GM19372 (cell line): ENCODE data around the gene NMUR1.
A peak's percentile ranks its signal among the peaks of the same experiment; 100 is the strongest.
"Not testable (repeated sequence)": the region's sequence is repeated elsewhere in the genome, so short reads cannot be mapped to it uniquely, and the experiment has no call there.

ENCODE experiments used
- ATAC-seq: cut with Tn5 transposase; IDR thresholded peaks from one replicate; pipeline ENCODE4 v1.9.1; 2021; ENCODE audit warnings: mild to moderate bottlenecking, low read depth, moderate library complexity; ENCODE audit not compliant: unreplicated experiment

The NMUR1 gene, protein sequence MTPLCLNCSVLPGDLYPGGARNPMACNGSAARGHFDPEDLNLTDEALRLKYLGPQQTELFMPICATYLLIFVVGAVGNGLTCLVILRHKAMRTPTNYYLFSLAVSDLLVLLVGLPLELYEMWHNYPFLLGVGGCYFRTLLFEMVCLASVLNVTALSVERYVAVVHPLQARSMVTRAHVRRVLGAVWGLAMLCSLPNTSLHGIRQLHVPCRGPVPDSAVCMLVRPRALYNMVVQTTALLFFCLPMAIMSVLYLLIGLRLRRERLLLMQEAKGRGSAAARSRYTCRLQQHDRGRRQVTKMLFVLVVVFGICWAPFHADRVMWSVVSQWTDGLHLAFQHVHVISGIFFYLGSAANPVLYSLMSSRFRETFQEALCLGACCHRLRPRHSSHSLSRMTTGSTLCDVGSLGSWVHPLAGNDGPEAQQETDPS

GRCh38 chr2:231530099-231531011 lies at the start of gene NMUR1:
Gene NMUR1, minus strand, starts transcription at chr2:231530445. Its CDS starts 84 bp downstream, at chr2:231530361.
- no peak for ATAC-seq

DNA sequence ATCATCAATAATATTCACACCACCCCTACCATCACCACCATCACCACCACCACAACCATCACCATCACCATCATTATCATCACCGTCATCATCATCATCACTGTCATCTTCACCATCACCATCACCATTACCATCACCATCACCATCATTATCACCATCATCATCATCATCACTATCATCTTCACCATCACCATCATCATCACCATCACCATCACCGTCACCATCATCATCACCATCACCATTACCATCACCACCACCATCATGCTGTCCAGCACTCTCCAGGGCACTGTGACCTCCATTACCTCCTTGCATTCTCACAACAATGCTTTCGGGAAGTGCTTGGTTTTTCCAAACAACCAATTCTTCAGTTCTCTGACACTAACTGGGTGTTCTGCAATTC lies 49.3 kb upstream of the NMUR1 start:
- ATAC-seq: no peak

- ATAC-seq: not testable (repeated sequence)
These were observed 48.4 kb upstream of the NMUR1 start for GRCh38 chr2:231578655-231579054.

GRCh38 chr2:231576465-231576864 lies 46.2 kb upstream of the NMUR1 start:
- no peak for ATAC-seq

DNA sequence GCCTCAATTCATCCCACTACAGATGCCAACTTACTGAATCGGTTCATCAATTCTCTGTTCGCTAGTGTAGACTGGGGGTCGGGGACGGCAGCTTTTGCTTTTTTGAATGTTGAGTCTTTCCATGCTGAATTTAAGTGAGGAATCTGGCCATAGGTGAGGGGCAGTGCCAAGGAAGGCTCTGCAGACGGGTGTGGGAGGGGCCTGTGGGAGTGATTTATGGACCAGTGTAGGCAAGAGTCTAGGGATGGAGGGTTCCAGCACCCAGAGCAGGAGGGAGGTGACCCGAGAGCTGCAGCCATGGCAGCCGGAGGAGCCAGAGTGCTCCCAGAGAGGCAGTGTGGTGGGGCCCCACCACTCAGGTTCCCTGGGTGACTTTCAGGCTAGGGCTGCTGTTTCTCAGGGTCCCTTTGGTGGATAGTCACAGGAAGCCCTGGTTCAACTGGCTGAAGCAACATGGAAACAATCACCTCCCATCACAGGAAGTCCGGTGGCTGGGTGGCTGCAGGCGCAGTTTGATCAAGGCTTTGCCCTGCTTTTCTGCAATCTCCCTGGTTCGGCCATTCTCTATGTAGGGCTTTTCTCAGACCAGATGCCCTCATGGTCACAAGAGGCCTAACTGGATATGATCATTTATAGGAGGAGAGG lies 45.5 kb upstream of the NMUR1 start:
- no peak for ATAC-seq

- no peak for ATAC-seq
These were observed 43.6 kb upstream of the NMUR1 start for GRCh38 chr2:231573698-231574421.

- ATAC-seq: no peak
These were observed 42.9 kb upstream of the NMUR1 start for GRCh38 chr2:231573096-231573495.

DNA sequence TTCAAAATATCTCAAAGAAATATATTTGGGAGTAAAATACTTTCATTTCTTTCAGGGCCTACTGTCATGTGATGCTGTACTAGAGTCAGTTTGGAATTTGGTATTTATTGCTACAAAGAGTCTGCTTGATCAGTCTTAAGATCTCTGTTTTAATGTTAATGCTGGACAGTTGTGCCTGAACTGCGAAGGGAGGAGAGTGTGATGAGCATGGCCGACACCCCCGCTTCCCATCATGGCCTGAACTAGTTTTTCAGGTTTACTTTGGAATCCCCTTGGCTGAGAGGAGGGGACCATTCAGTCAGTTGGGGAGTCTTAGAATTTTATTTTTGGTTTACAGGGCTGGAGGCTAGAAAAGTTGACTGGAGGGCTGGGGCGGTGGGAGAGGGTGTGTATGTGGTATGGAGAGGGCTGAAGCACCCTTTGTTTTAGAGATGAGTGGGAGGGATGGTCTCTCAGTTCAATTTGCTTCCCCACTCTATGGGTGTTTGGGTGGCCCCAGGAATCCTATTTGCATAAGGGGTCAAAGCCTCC lies 41.5 kb upstream of the NMUR1 start:
- no peak for ATAC-seq

DNA sequence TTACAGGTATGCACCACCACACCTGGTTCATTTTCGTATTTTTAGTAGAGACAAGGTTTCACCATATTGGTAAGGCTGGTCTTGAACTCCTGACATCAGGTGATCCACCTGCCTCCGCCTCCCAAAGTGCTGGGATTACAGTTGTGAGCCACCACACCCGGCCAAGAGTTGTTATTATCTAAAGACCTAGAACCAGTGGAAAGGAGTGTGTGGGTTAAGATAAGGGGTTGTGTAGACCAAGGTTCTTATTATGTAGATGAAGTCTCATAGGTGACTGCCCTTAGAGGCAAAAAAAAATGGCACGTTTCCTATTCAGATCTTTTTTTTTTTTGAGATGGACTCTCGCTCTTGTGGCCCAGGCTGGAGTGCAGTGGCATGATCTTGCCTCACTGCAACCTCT lies 40.7 kb upstream of the NMUR1 start:
- not testable (repeated sequence) for ATAC-seq

- no peak for ATAC-seq
These were observed 38.7 kb upstream of the NMUR1 start for GRCh38 chr2:231568785-231569435.

GRCh38 chr2:231568098-231568784 lies 38.0 kb upstream of the NMUR1 start:
- ATAC-seq: no peak

DNA sequence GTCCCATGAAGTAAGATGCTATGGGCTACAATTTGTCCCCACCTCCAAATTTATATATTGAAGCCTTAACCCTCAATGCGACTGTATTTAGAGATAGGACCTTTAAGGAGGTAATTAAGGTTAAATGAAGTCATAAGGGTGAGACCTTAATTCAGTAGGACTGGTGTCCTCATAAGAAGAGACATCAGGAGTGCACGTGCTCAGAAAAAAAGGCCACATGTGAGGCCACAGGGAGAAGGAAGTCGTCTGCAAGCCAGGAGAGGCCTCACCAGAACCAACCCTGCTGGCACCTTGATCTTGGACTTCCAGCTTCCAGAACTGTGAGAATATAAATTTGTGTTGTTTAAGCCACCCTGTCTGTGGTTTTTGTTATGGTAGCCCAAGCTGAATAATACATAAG lies 36.9 kb upstream of the NMUR1 start:
- ATAC-seq: no peak

- ATAC-seq: no peak
These were observed 35.8 kb upstream of the NMUR1 start for GRCh38 chr2:231565887-231566594.

DNA sequence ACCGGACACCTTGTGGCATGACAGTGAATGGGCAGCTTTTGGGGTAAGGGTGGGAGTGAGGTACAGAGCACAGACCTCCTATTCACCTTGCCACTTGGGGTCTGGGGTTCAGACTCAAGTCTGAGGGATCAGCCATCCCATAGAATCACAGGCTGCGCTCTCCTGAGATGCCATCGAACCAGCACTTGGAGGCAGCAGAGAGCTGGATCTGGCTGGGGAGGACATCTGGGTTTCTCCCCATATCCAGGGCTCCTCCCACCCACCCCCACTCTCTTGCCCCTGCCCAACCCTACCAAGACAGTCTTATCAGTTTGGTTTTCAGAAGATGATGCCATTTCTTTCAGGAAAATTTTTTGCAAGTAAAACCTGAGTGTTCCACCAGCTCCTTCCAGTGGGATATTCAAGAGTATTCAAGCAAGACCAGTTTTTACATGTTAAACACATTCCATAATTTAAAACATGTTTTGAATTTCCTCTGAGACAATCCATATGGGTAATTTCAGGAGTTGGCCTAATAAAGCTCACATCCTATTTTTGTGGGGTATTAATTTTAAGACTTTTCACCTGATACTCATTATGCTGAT lies 33.2 kb upstream of the NMUR1 start:
- no peak for ATAC-seq

- peak; percentile 70 for ATAC-seq
These were observed 27.4 kb upstream of the NMUR1 start for GRCh38 chr2:231557571-231558217.

DNA sequence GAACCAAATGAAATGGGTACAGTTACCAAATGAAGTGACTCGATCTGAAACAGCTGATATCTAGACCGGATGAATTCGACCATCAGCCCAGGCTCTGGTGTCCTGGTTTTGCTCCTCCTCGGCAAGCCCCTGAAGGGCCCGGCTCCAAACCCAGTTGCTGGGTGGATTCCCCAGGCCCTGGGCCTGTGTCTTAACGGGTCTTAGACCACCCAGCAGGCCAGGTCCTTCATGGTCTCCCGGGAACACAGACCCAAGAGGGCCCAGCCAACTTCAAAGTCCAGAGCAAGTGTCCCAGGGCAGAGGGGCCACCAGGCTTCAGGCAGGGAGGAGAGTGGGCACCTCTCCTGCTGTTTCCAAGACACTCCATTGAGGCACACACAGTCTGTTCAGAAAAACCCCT lies 26.7 kb upstream of the NMUR1 start:
- ATAC-seq: no peak

- ATAC-seq: not testable (repeated sequence)
These were observed 26.3 kb upstream of the NMUR1 start for GRCh38 chr2:231556496-231556895.
